ENCODE measurements around the gene CEP250. TPM values are rescaled to one million over a fixed set of nuclear protein-coding genes. Genes with fewer than 3 reads are reported as not detected.

Gene CEP250
- polyA plus RNA-seq, 1 donor from 2014 or later: 22.0 TPM

- Histone ChIP-seq H3K4me3 (ENCODE audit: low read length) (no peak overlapping the region), H3K36me3 (ENCODE audit: insufficient read depth, low read length) (no peaks in the 10 kb centered on the region), H3K27me3 (ENCODE audit: insufficient read depth, low read depth, low read length) (no peaks in the 10 kb centered on the region), H3K9me3 (ENCODE audit: low read length) (no peaks in the 10 kb centered on the region), H3K79me2 (replicated peaks; ENCODE audit: insufficient read depth, low read length) (no peaks in the 10 kb centered on the region), H3K9me2 (ENCODE audit: insufficient read depth, low read length) (no peaks in the 10 kb centered on the region), H3K9ac (ENCODE audit: low read length) (no peak overlapping the region), H2AFZ (ENCODE audit: low read depth, low read length) (no peak overlapping the region), H3F3A (ENCODE audit: insufficient read depth, low read length, poor library complexity, severe bottlenecking) (no peaks in the 10 kb centered on the region), H3K4me2 (ENCODE audit: low read length) (no peak overlapping the region), H3K27ac (ENCODE audit: low read length) (no peak overlapping the region), H4K20me1 (ENCODE audit: insufficient read depth) (no peaks in the 10 kb centered on the region)
- TF ChIP-seq RAD21 (conservative IDR thresholded peaks at IDR 0.05) (no peak), EZH2 (IDR thresholded peaks at IDR 0.05; ENCODE audit: borderline replicate concordance, insufficient read depth, low read length, poor library complexity, severe bottlenecking) (no peak), POLR2AphosphoS5 (IDR thresholded peaks at IDR 0.05) (no peak), SMC3 (conservative IDR thresholded peaks at IDR 0.05; ENCODE audit: poor library complexity) (no peak), TAF1 (IDR thresholded peaks at IDR 0.05; ENCODE audit: low read depth) (no peak), MXI1 (conservative IDR thresholded peaks at IDR 0.05; ENCODE audit: poor library complexity, severe bottlenecking) (no peak), EP300 (conservative IDR thresholded peaks at IDR 0.05; ENCODE audit: poor library complexity, severe bottlenecking) (no peak)
- TF ChIP-seq, protein P1, sequence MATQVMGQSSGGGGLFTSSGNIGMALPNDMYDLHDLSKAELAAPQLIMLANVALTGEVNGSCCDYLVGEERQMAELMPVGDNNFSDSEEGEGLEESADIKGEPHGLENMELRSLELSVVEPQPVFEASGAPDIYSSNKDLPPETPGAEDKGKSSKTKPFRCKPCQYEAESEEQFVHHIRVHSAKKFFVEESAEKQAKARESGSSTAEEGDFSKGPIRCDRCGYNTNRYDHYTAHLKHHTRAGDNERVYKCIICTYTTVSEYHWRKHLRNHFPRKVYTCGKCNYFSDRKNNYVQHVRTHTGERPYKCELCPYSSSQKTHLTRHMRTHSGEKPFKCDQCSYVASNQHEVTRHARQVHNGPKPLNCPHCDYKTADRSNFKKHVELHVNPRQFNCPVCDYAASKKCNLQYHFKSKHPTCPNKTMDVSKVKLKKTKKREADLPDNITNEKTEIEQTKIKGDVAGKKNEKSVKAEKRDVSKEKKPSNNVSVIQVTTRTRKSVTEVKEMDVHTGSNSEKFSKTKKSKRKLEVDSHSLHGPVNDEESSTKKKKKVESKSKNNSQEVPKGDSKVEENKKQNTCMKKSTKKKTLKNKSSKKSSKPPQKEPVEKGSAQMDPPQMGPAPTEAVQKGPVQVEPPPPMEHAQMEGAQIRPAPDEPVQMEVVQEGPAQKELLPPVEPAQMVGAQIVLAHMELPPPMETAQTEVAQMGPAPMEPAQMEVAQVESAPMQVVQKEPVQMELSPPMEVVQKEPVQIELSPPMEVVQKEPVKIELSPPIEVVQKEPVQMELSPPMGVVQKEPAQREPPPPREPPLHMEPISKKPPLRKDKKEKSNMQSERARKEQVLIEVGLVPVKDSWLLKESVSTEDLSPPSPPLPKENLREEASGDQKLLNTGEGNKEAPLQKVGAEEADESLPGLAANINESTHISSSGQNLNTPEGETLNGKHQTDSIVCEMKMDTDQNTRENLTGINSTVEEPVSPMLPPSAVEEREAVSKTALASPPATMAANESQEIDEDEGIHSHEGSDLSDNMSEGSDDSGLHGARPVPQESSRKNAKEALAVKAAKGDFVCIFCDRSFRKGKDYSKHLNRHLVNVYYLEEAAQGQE (IDR thresholded peaks at IDR 0.05; ENCODE audit: borderline replicate concordance): no peak
- TF ChIP-seq, protein P2, sequence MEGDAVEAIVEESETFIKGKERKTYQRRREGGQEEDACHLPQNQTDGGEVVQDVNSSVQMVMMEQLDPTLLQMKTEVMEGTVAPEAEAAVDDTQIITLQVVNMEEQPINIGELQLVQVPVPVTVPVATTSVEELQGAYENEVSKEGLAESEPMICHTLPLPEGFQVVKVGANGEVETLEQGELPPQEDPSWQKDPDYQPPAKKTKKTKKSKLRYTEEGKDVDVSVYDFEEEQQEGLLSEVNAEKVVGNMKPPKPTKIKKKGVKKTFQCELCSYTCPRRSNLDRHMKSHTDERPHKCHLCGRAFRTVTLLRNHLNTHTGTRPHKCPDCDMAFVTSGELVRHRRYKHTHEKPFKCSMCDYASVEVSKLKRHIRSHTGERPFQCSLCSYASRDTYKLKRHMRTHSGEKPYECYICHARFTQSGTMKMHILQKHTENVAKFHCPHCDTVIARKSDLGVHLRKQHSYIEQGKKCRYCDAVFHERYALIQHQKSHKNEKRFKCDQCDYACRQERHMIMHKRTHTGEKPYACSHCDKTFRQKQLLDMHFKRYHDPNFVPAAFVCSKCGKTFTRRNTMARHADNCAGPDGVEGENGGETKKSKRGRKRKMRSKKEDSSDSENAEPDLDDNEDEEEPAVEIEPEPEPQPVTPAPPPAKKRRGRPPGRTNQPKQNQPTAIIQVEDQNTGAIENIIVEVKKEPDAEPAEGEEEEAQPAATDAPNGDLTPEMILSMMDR (IDR thresholded peaks at IDR 0.05; ENCODE audit: poor library complexity, severe bottlenecking): no peak
Measured at GRCh38 chr20:35434085-35435005, 21.1 kb upstream of the CEP250 start.

GRCh38 chr20:35436177-35436573 is 19.2 kb upstream of the CEP250 start:
- H4K20me1 ChIP-seq (ENCODE audit: insufficient read depth): no peaks in the 10 kb centered on the region
- H3K36me3 ChIP-seq (ENCODE audit: insufficient read depth, low read length): no peaks in the 10 kb centered on the region
- H3K4me2 ChIP-seq (ENCODE audit: low read length): no peak overlapping the region

More at GRCh38 chr20:35436177-35436573, 19.2 kb upstream of the CEP250 start:
- no peak for TF ChIP-seq MXI1 (conservative IDR thresholded peaks at IDR 0.05; ENCODE audit: poor library complexity, severe bottlenecking)
- TF ChIP-seq, protein P1 (IDR thresholded peaks at IDR 0.05; ENCODE audit: borderline replicate concordance): no peak
- TF ChIP-seq TAF1 (IDR thresholded peaks at IDR 0.05; ENCODE audit: low read depth): no peak
- TF ChIP-seq POLR2AphosphoS5 (IDR thresholded peaks at IDR 0.05): no peak
- TF ChIP-seq RAD21 (conservative IDR thresholded peaks at IDR 0.05): no peak
- no peak for TF ChIP-seq EZH2 (IDR thresholded peaks at IDR 0.05; ENCODE audit: borderline replicate concordance, insufficient read depth, low read length, poor library complexity, severe bottlenecking)
- TF ChIP-seq SMC3 (conservative IDR thresholded peaks at IDR 0.05; ENCODE audit: poor library complexity): no peak
- TF ChIP-seq EP300 (conservative IDR thresholded peaks at IDR 0.05; ENCODE audit: poor library complexity, severe bottlenecking): no peak
- TF ChIP-seq, protein P2 (IDR thresholded peaks at IDR 0.05; ENCODE audit: poor library complexity, severe bottlenecking): no peak
- H3K79me2 ChIP-seq (replicated peaks; ENCODE audit: insufficient read depth, low read length): no peaks in the 10 kb centered on the region
- no peak overlapping the region for H2AFZ ChIP-seq (ENCODE audit: low read depth, low read length)
- H3K27ac ChIP-seq (ENCODE audit: low read length): no peak overlapping the region
- no peaks in the 10 kb centered on the region for H3F3A ChIP-seq (ENCODE audit: insufficient read depth, low read length, poor library complexity, severe bottlenecking)
- H3K4me3 ChIP-seq (ENCODE audit: low read length): no peak overlapping the region
- H3K9ac ChIP-seq (ENCODE audit: low read length): no peak overlapping the region
- H3K9me3 ChIP-seq (ENCODE audit: low read length): no peaks in the 10 kb centered on the region
- no peaks in the 10 kb centered on the region for H3K9me2 ChIP-seq (ENCODE audit: insufficient read depth, low read length)
- no peaks in the 10 kb centered on the region for H3K27me3 ChIP-seq (ENCODE audit: insufficient read depth, low read depth, low read length)

Measured in neural cell (in vitro differentiated cells).